Activated CD8-positive, alpha-beta T cell treated with anti-CD3 and anti-CD28 coated beads, Interleukin-2, amount 10 ng/mL, durations not matched to agents 7 days and 5 days (primary cell): ENCODE data around the gene RPAP2. TPM values are rescaled to one million over a fixed set of nuclear protein-coding genes. Genes with fewer than 3 reads are reported as not detected.

Experiments
- total RNA-seq, 2 experiments: library from RNA; stranded (reverse); gene quantifications; one replicate each; pipeline ENCODE4 v1.2.3, GENCODE V29; 2021

Gene RPAP2
- total RNA-seq, 2 experiments from 2014 or later: 32.9 to 36.2 TPM

Other genes with a start within 250 kb of the RPAP2 start
- under 1 TPM in 1 of 2 experiments, not detected in 1; 0.55 TPM for gene SETSIP, start 223.6 kb upstream of the RPAP2 start, total RNA-seq
- 1 to 10 TPM; 1.5 to 1.6 TPM for gene BTBD8, start 218.7 kb upstream of the RPAP2 start, total RNA-seq
- not detected for gene C1orf146, start 81.1 kb upstream of the RPAP2 start, total RNA-seq
- gene GLMN, start 72 bp upstream of the RPAP2 start, total RNA-seq: 10 to 100 TPM; 18.4 to 21.9 TPM
- gene GFI1, start 187.9 kb downstream of the RPAP2 start, total RNA-seq: 10 to 100 TPM; 47.6 to 48.3 TPM